Measurements from ENCODE around the gene ERC2.

GRCh38 chr3:56339244-56339643 lies 129.0 kb downstream of the ERC2 start:
- TF ChIP-seq POLR2A (IDR thresholded peaks at IDR 0.05; ENCODE audit: control extremely low read depth in 1 of 2, low read depth in 2 of 2, low read length in 2 of 2) (no peak), HDAC2 (IDR thresholded peaks at IDR 0.05; ENCODE audit: borderline replicate concordance in 1 of 2, low read depth in 2 of 2, low read length in 2 of 2) (no peak), PHF8 (conservative IDR thresholded peaks at IDR 0.05; ENCODE audit: low read depth, low read length) (no peak), ZNF274 (IDR thresholded peaks at IDR 0.05; ENCODE audit: borderline replicate concordance, extremely low read depth, low read length) (no peak), EGR1 (IDR thresholded peaks at IDR 0.05; ENCODE audit: borderline replicate concordance, low read depth, low read length) (no peak), USF2 (IDR thresholded peaks at IDR 0.05; ENCODE audit: low read length) (no peak), SP1 (IDR thresholded peaks at IDR 0.05; ENCODE audit: low read depth, low read length) (no peak), HDAC6 (IDR thresholded peaks at IDR 0.05; ENCODE audit: low read depth, low read length) (no peak), POLR2AphosphoS5 (IDR thresholded peaks at IDR 0.05; ENCODE audit: low read depth, low read length) (no peak), JUN (IDR thresholded peaks at IDR 0.05; ENCODE audit: low read depth, low read length) (no peak)
- TF ChIP-seq, protein P1, sequence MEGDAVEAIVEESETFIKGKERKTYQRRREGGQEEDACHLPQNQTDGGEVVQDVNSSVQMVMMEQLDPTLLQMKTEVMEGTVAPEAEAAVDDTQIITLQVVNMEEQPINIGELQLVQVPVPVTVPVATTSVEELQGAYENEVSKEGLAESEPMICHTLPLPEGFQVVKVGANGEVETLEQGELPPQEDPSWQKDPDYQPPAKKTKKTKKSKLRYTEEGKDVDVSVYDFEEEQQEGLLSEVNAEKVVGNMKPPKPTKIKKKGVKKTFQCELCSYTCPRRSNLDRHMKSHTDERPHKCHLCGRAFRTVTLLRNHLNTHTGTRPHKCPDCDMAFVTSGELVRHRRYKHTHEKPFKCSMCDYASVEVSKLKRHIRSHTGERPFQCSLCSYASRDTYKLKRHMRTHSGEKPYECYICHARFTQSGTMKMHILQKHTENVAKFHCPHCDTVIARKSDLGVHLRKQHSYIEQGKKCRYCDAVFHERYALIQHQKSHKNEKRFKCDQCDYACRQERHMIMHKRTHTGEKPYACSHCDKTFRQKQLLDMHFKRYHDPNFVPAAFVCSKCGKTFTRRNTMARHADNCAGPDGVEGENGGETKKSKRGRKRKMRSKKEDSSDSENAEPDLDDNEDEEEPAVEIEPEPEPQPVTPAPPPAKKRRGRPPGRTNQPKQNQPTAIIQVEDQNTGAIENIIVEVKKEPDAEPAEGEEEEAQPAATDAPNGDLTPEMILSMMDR (IDR thresholded peaks at IDR 0.05; ENCODE audit: control extremely low read depth in 1 of 3, insufficient read depth in 1 of 3, low read depth in 1 of 3, low read length in 3 of 3) = no peak

All from H1 (cell line).